ENCODE results near the gene ABCA1. TPM values are rescaled to one million over a fixed set of nuclear protein-coding genes. Genes with fewer than 3 reads are reported as not detected.

Gene ABCA1
- total and polyA plus RNA-seq, 10 of the 15 experiments (the other 5 are each of a cell fraction or from before 2014, with no cell fraction given) = 0.01 to 0.56 (median 0.16) TPM

GRCh38 chr9:104960662-104961061 is 32.7 kb upstream of the ABCA1 start:
- ChIA-PET SMC1A (ENCODE audit: uncharacterized antibody, unreplicated experiment) (interaction anchor here (0.6 kb wide), 1 partner anchor 75 kb away, joined by 3 read pairs; no protein-coding TSS in a partner anchor), POLR2A (no interaction called here), CTCF (interaction anchor here (0.6 kb wide), 1 partner anchor 20 kb away, joined by 4 read pairs; no protein-coding TSS in a partner anchor), RAD21 (ENCODE audit: unreplicated experiment) (interaction anchor here (1.0 kb wide), 1 partner anchor 25 kb away, joined by 4 read pairs; no protein-coding TSS in a partner anchor)
- no peak for FAIRE-seq
- intact Hi-C loops (cut with micrococcal nuclease; ENCODE audit: unreplicated experiment) = no loop called here
- no peak for ATAC-seq
- Histone ChIP-seq H3K27ac (ENCODE audit: control insufficient read depth, insufficient read depth) (no peak overlapping the region), H3K27me3 (replicated peaks in 1 of 2; ENCODE audit: control insufficient read depth in 2 of 2, insufficient read depth in 2 of 2, low read length in 1 of 2) (no peaks in the 10 kb centered on the region; a peak in 1 of 4 replicates), H2AFZ (ENCODE audit: control insufficient read depth, low read depth, low read length) (no peak overlapping the region), H3K9me3 (replicated peaks; ENCODE audit: control insufficient read depth, insufficient read depth, low read length) (no peaks in the 10 kb centered on the region), H3K4me3 (no peak overlapping the region), H3K4me1 (ENCODE audit: control insufficient read depth, insufficient read depth, low read length) (no peaks in the 10 kb centered on the region), H3K9ac (ENCODE audit: control insufficient read depth, insufficient read depth, low read length) (no peak overlapping the region), H3K79me2 (ENCODE audit: control insufficient read depth, insufficient read depth, low read length) (no peaks in the 10 kb centered on the region), H3K36me3 (ENCODE audit: control insufficient read depth in 2 of 2, insufficient read depth in 2 of 2, low read length in 1 of 2) (no peaks in the 10 kb centered on the region), H4K20me1 (ENCODE audit: control insufficient read depth, insufficient read depth) (no peaks in the 10 kb centered on the region), H3K4me2 (ENCODE audit: control insufficient read depth, insufficient read depth) (no peak overlapping the region)
- WGBS (ENCODE audit: insufficient coverage, insufficient replicate concordance, low lambda C conversion rate, missing lambda C conversion rate) = 32% methylated on average over 2 of the region's 2 CpGs
- DNase-seq (ENCODE audit: low read depth, low spot score) = no peak
- BruUV-seq (replicated peaks) = no TSS peak
- in situ Hi-C loops (cut with MboI) = no loop called here
- TF ChIP-seq ZNF274 (IDR thresholded peaks at IDR 0.05; ENCODE audit: insufficient read depth, insufficient read length) = no peak
- no peak for TF ChIP-seq ATF2 (IDR thresholded peaks at IDR 0.05; ENCODE audit: low read length)

GRCh38 chr9:104958751-104959150 is 30.8 kb upstream of the ABCA1 start:
- no peak for FAIRE-seq
- no peak for ATAC-seq
- H3K9ac ChIP-seq (ENCODE audit: control insufficient read depth, insufficient read depth, low read length) = no peak overlapping the region
- H3K4me2 ChIP-seq (ENCODE audit: control insufficient read depth, insufficient read depth) = no peak overlapping the region
- ChIA-PET SMC1A (ENCODE audit: uncharacterized antibody, unreplicated experiment) (interaction anchor here (0.7 kb wide), 1 partner anchor 40 kb away, joined by 4 read pairs; no protein-coding TSS in a partner anchor), POLR2A (no interaction called here), RAD21 (ENCODE audit: unreplicated experiment) (no interaction called here), CTCF (interaction anchor here (1.1 kb wide), 1 partner anchor 9 kb away, joined by 3 read pairs; no protein-coding TSS in a partner anchor)
- in situ Hi-C loops (cut with MboI) = no loop called here
- DNase-seq (ENCODE audit: low read depth, low spot score) = no peak
- H3K27me3 ChIP-seq (replicated peaks in 1 of 2; ENCODE audit: control insufficient read depth in 2 of 2, insufficient read depth in 2 of 2, low read length in 1 of 2) = no peaks in the 10 kb centered on the region; a peak in 1 of 4 replicates
- WGBS (ENCODE audit: insufficient coverage, insufficient replicate concordance, low lambda C conversion rate, missing lambda C conversion rate) = 30% methylated on average over 1 of the region's 1 CpG
- no TSS peak for BruUV-seq (replicated peaks)
- H3K27ac ChIP-seq (ENCODE audit: control insufficient read depth, insufficient read depth) = no peak overlapping the region
- H4K20me1 ChIP-seq (ENCODE audit: control insufficient read depth, insufficient read depth) = no peaks in the 10 kb centered on the region
- H3K4me3 ChIP-seq = no peak overlapping the region
- intact Hi-C loops (cut with micrococcal nuclease; ENCODE audit: unreplicated experiment) = no loop called here
- H3K79me2 ChIP-seq (ENCODE audit: control insufficient read depth, insufficient read depth, low read length) = no peaks in the 10 kb centered on the region
- no peaks in the 10 kb centered on the region for H3K9me3 ChIP-seq (replicated peaks; ENCODE audit: control insufficient read depth, insufficient read depth, low read length)
- H3K36me3 ChIP-seq (ENCODE audit: control insufficient read depth in 2 of 2, insufficient read depth in 2 of 2, low read length in 1 of 2) = no peaks in the 10 kb centered on the region
- H2AFZ ChIP-seq (ENCODE audit: control insufficient read depth, low read depth, low read length) = no peak overlapping the region
- no peaks in the 10 kb centered on the region for H3K4me1 ChIP-seq (ENCODE audit: control insufficient read depth, insufficient read depth, low read length)
- TF ChIP-seq ATF3 (IDR thresholded peaks at IDR 0.05; ENCODE audit: borderline replicate concordance, extremely low read depth, low read depth, low read length) = no peak
- TF ChIP-seq BCLAF1 (IDR thresholded peaks at IDR 0.05) = no peak
- no peak for TF ChIP-seq RUNX3 (IDR thresholded peaks at IDR 0.05; ENCODE audit: low read length)
- TF ChIP-seq USF1 (IDR thresholded peaks at IDR 0.05; ENCODE audit: borderline replicate concordance, extremely low read length, insufficient read depth, low read depth, low read length) = no peak
- no peak for TF ChIP-seq NRF1 (conservative IDR thresholded peaks at IDR 0.05; ENCODE audit: low read depth, low read length)
- no peak for TF ChIP-seq SIX5 (IDR thresholded peaks at IDR 0.05; ENCODE audit: low read depth, low read length, severe bottlenecking)
- TF ChIP-seq FOXM1 (IDR thresholded peaks at IDR 0.05; ENCODE audit: low read depth, low read length) = no peak
- TF ChIP-seq ZSCAN29 (IDR thresholded peaks at IDR 0.05) = no peak
- no peak for TF ChIP-seq IKZF1 (conservative IDR thresholded peaks at IDR 0.05)
